ENCODE measurements around the gene GANAB.

The GANAB gene

GRCh38 chr11:62613291-62613778 is 33.1 kb downstream of the GANAB start:
- Histone ChIP-seq H3F3A (ENCODE audit: insufficient read depth, low read length) (peaks cover 10% of the 10 kb centered on the region), H3K4me3 (ENCODE audit: low read length) (no peak overlapping the region; the same call in 1 of the 2 replicates), H3K36me3 (replicated peaks; ENCODE audit: insufficient read depth, low read length) (no peaks in the 10 kb centered on the region), H3K4me2 (ENCODE audit: low read depth, low read length) (peak overlapping the region; percentile 43; the same call in 1 of the 2 replicates), H3K27ac (ENCODE audit: low read length) (no peak overlapping the region; the same call in 1 of the 2 replicates), H4K20me1 (ENCODE audit: insufficient read depth, low read length) (no peaks in the 10 kb centered on the region), H3K9me3 (replicated peaks; ENCODE audit: insufficient read depth, low read length) (no peaks in the 10 kb centered on the region), H3K79me2 (ENCODE audit: low read length) (peaks cover 13% of the 10 kb centered on the region), H3K27me3 (replicated peaks; ENCODE audit: insufficient read depth, low read length) (no peaks in the 10 kb centered on the region), H3K9ac (ENCODE audit: low read length) (no peak overlapping the region; the same call in 1 of the 2 replicates), H3K9me2 (replicated peaks; ENCODE audit: insufficient read depth, low read length) (no peaks in the 10 kb centered on the region), H2AFZ (ENCODE audit: low read length) (0 out of 2 replicates have a peak overlapping the region, but pooled peaks have one; percentile 43), H3K4me1 (ENCODE audit: low read length) (peaks cover 14% of the 10 kb centered on the region)
- TF ChIP-seq EZH2phosphoT487 (IDR thresholded peaks at IDR 0.05; ENCODE audit: low read length) (no peak), EZH2 (optimal IDR thresholded peaks at IDR 0.05; ENCODE audit: low read depth, low read length) (no peak)
- TF ChIP-seq, protein P1, sequence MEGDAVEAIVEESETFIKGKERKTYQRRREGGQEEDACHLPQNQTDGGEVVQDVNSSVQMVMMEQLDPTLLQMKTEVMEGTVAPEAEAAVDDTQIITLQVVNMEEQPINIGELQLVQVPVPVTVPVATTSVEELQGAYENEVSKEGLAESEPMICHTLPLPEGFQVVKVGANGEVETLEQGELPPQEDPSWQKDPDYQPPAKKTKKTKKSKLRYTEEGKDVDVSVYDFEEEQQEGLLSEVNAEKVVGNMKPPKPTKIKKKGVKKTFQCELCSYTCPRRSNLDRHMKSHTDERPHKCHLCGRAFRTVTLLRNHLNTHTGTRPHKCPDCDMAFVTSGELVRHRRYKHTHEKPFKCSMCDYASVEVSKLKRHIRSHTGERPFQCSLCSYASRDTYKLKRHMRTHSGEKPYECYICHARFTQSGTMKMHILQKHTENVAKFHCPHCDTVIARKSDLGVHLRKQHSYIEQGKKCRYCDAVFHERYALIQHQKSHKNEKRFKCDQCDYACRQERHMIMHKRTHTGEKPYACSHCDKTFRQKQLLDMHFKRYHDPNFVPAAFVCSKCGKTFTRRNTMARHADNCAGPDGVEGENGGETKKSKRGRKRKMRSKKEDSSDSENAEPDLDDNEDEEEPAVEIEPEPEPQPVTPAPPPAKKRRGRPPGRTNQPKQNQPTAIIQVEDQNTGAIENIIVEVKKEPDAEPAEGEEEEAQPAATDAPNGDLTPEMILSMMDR (IDR thresholded peaks at IDR 0.05; ENCODE audit: low read length), result no peak
- no peak for DNase-seq

DNA sequence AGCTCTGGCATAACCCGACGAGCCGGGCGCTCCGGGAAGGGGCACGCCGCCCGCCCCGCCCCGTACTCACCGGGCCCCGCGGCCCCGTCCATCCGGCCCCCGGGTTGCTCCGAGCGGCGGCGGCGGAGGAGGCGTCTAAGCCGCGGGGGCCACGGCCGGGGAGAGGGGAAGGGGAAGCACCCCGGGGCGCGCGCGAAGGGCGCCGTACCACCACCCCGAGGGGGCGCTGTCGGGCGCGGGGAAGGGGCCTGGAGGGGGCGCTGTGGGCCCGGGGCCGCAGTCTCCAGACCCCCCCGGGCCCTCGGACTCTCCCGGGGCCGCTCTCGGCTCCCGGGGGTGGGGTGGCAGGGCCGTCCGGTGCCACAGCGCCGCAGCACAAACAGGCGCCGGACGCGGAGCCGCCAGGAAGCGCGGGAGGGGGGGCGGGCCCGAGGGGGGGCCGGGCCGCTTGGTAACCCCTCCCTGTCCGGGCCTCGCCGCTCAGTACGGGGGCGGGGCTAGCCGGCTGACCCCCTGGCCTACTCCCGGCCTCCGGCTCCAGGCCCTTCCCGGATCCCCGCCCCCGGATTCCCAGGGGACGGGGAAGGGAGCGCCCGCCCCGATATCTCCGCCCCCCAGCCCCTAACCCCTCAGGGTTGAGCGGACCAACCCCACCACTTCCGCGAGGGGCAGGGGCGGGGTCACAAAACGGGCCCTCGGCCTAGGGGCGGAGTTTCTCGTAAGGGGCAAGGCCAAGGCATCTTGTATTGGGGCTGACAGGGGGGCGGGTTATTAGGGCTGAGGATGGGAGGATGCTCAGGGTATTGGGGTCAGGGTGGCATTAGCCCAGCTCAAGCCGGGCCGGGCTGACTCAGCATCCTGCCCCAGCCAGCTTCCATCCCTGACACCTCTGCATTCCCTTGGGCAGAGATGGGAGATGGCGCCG is 33.8 kb downstream of the GANAB start, which contains the start of the genes EML3 and ROM1:
Gene EML3, minus strand, starts transcription at position 410 of the 925 bp plus-strand sequence. Its CDS starts 318 bp downstream, at position 92.
Gene ROM1, plus strand, starts transcription at position 892 of the 925 bp plus-strand sequence. Its CDS starts 25 bp downstream, at position 917.
- Histone ChIP-seq H2AFZ (ENCODE audit: low read length) (peak within 1 kb of the TSS; percentile 79), H3K27ac (ENCODE audit: low read length) (peak within 1 kb of the TSS; percentile 51; the same call in 1 of the 2 replicates)
- no peak for TF ChIP-seq EZH2 (optimal IDR thresholded peaks at IDR 0.05; ENCODE audit: low read depth, low read length)
- TF ChIP-seq, protein P1 (IDR thresholded peaks at IDR 0.05; ENCODE audit: low read length), result peak; percentile 89

DNA sequence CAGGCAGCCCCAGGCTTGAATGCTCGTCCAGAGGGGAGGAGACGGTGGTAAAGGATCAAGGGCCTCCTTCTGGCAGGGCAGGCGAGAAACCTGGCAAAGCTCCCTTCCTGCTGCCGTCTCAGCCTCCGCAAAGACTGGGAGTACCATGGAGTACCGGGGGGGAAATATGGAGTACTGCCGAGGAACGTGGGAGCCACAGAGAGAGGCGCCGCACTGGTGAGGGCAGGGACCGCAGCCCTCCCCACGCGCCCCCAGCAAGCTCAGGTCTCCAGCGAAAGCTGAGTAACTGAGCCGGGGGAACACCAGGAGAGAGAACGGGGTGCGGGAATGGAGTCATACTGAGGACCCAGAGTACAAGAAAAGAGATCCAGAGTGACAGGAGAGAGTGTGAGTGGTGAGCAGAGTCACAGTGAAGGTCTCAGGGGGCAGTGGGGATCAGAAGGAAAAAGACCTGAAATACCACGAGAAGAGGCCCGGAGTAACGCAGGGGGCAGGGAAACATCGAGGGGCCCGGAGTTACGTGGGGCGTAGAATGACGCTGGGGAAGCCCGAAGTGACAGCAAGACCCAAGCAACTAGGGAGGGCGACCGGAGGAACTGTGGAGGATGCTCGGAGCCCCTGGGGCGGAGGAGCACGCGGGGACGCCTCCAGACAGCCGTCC is 34.6 kb downstream of the GANAB start:
- DNase-seq, result no peak
- H3K36me3 ChIP-seq (replicated peaks; ENCODE audit: insufficient read depth, low read length), result no peaks in the 10 kb centered on the region

More for the DNA sequence above, 33.8 kb downstream of the GANAB start, which contains the start of the genes EML3 and ROM1:
- Histone ChIP-seq H3K79me2 (ENCODE audit: low read length) (peaks cover 13% of the 10 kb centered on the region), H3K4me1 (ENCODE audit: low read length) (peaks cover 14% of the 10 kb centered on the region), H3K4me3 (ENCODE audit: low read length) (peak within 1 kb of the TSS; percentile 82), H3K9me3 (replicated peaks; ENCODE audit: insufficient read depth, low read length) (no peaks in the 10 kb centered on the region), H3K4me2 (ENCODE audit: low read depth, low read length) (peak within 1 kb of the TSS; percentile 87), H3K9me2 (replicated peaks; ENCODE audit: insufficient read depth, low read length) (no peaks in the 10 kb centered on the region), H3F3A (ENCODE audit: insufficient read depth, low read length) (peaks cover 10% of the 10 kb centered on the region), H4K20me1 (ENCODE audit: insufficient read depth, low read length) (no peaks in the 10 kb centered on the region), H3K9ac (ENCODE audit: low read length) (peak within 1 kb of the TSS; percentile 69), H3K36me3 (replicated peaks; ENCODE audit: insufficient read depth, low read length) (no peaks in the 10 kb centered on the region), H3K27me3 (replicated peaks; ENCODE audit: insufficient read depth, low read length) (no peaks in the 10 kb centered on the region)
- DNase-seq, result peak; percentile 85

More for the DNA sequence above, 34.6 kb downstream of the GANAB start:
- peak overlapping the region; percentile 69 for H3K9ac ChIP-seq (ENCODE audit: low read length)
- peak overlapping the region; percentile 51; the same call in 1 of the 2 replicates for H3K27ac ChIP-seq (ENCODE audit: low read length)
- TF ChIP-seq, protein P1 (IDR thresholded peaks at IDR 0.05; ENCODE audit: low read length), result no peak
- TF ChIP-seq EZH2phosphoT487 (IDR thresholded peaks at IDR 0.05; ENCODE audit: low read length) (no peak), EZH2 (optimal IDR thresholded peaks at IDR 0.05; ENCODE audit: low read depth, low read length) (no peak)
- H4K20me1 ChIP-seq (ENCODE audit: insufficient read depth, low read length), result no peaks in the 10 kb centered on the region
- H3K9me3 ChIP-seq (replicated peaks; ENCODE audit: insufficient read depth, low read length), result no peaks in the 10 kb centered on the region
- H3K79me2 ChIP-seq (ENCODE audit: low read length), result peaks cover 13% of the 10 kb centered on the region
- H3K4me1 ChIP-seq (ENCODE audit: low read length), result peaks cover 14% of the 10 kb centered on the region
- no peaks in the 10 kb centered on the region for H3K9me2 ChIP-seq (replicated peaks; ENCODE audit: insufficient read depth, low read length)
- peak overlapping the region; percentile 87 for H3K4me2 ChIP-seq (ENCODE audit: low read depth, low read length)
- H2AFZ ChIP-seq (ENCODE audit: low read length), result peak overlapping the region; percentile 79
- H3K4me3 ChIP-seq (ENCODE audit: low read length), result peak overlapping the region; percentile 82
- H3K27me3 ChIP-seq (replicated peaks; ENCODE audit: insufficient read depth, low read length), result no peaks in the 10 kb centered on the region
- H3F3A ChIP-seq (ENCODE audit: insufficient read depth, low read length), result peaks cover 10% of the 10 kb centered on the region
